Gastroesophageal sphincter (tissue), 4 donors: ENCODE measurements around the gene SMCO4. TPM values are rescaled to one million over a fixed set of nuclear protein-coding genes. Genes with fewer than 3 reads are reported as not detected.
"Not testable (repeated sequence)": the region's sequence is repeated elsewhere in the genome, so short reads cannot be mapped to it uniquely, and the experiment has no call there.

ENCODE experiments used
- ATAC-seq: fragments of 150-250 bp; one replicate; pipeline ENCODE4 v1.9.1; 2016; ENCODE audit warnings: mild to moderate bottlenecking, moderate library complexity
- H3K27ac ChIP-seq, 4 donors: fragments of 200-600 bp; sonication (generic) in 3 of 4; 1 replicate in 3 of 4; 2 replicates in 1 of 4; pipeline ENCODE4 v1.5.1; 2016 to 2019
- H3K27me3 ChIP-seq: fragments of 200-600 bp; sonication (generic); one replicate; pipeline ENCODE4 v1.5.1; 2019
- H3K36me3 ChIP-seq, 2 donors: fragments of 200-600 bp; sonication (generic); one replicate each; pipeline ENCODE4 v1.5.1; 2019; ENCODE audit warnings: control low read depth in 1 of 2
- H3K4me1 ChIP-seq, 3 donors: fragments of 200-600 bp; sonication (generic); 1 replicate in 2 of 3; 2 replicates in 1 of 3; pipeline ENCODE4 v1.5.1; 2016 to 2019; ENCODE audit warnings: control low read depth in 2 of 3
- H3K4me3 ChIP-seq, 2 donors: fragments of 200-600 bp; sonication (generic); one replicate each; pipeline ENCODE4 v1.5.1; 2019; ENCODE audit warnings: mild to moderate bottlenecking in 1 of 2, moderate library complexity in 1 of 2
- H3K9me3 ChIP-seq, 3 donors: fragments of 200-600 bp; sonication (generic); one replicate each; pipeline ENCODE4 v1.5.1; 2017 to 2019; ENCODE audit warnings: control low read depth in 2 of 3
- EP300 ChIP-seq: sonication (generic); formaldehyde crosslinking; IDR thresholded peaks from one replicate; pipeline ENCODE4 v1.6.1; 2017; ENCODE audit warnings: antibody characterized with exemption, mild to moderate bottlenecking
- POLR2A ChIP-seq, 2 donors: fragments of 450-650 bp; IDR thresholded peaks; one replicate each; pipeline ENCODE4 v1.6.1; 2017; ENCODE audit warnings: antibody characterized with exemption in 2 of 2, mild to moderate bottlenecking in 2 of 2, moderate library complexity in 1 of 2
- POLR2AphosphoS5 ChIP-seq: sonication (generic); formaldehyde crosslinking; IDR thresholded peaks from one replicate; pipeline ENCODE4 v1.6.1; 2017; ENCODE audit warnings: antibody characterized with exemption
- WGBS, 2 donors: methylation state at CpG; one replicate each; pipeline ENCODE4 v1.1.5; 2018; ENCODE audit warnings: low coverage in 1 of 2; 5-methylcytosine and 5-hydroxymethylcytosine counted together
- total RNA-seq, 4 donors: library from RNA; depleted of rRNA; stranded (reverse); fragments of >200 nt; gene quantifications; one replicate each; pipeline ENCODE4 v1.1.0, GENCODE V29; 2016
- TF ChIP-seq, protein P1 (sequence below), 4 experiments: fragments of 200-600 bp in 2 of 4; fragments of 450-650 bp in 2 of 4; sonication (generic) in 1 of 4; IDR thresholded peaks; one replicate each; pipeline ENCODE4 v1.5.1; 2017 to 2019; ENCODE audit warnings: antibody characterized with exemption in 4 of 4, mild to moderate bottlenecking in 2 of 4, moderate library complexity in 2 of 4

The SMCO4 gene, protein sequence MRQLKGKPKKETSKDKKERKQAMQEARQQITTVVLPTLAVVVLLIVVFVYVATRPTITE
- 10 to 100 TPM in 3 of 4 donors, 1 to 10 TPM in 1; 5.6 to 15.5 (median 11.6) TPM for total RNA-seq

GRCh38 chr11:93543292-93543977, at the start of gene SMCO4:
Gene SMCO4, minus strand, starts transcription at chr11:93543391. Its CDS starts 64,202 bp downstream, at chr11:93479189.
- TF ChIP-seq POLR2AphosphoS5: peak; percentile 61
- no peak for TF ChIP-seq EP300
- TF ChIP-seq POLR2A (IDR thresholded peaks at IDR 0.05): peak in 1 of 2 donors; percentile 8
- TF ChIP-seq, protein P1, sequence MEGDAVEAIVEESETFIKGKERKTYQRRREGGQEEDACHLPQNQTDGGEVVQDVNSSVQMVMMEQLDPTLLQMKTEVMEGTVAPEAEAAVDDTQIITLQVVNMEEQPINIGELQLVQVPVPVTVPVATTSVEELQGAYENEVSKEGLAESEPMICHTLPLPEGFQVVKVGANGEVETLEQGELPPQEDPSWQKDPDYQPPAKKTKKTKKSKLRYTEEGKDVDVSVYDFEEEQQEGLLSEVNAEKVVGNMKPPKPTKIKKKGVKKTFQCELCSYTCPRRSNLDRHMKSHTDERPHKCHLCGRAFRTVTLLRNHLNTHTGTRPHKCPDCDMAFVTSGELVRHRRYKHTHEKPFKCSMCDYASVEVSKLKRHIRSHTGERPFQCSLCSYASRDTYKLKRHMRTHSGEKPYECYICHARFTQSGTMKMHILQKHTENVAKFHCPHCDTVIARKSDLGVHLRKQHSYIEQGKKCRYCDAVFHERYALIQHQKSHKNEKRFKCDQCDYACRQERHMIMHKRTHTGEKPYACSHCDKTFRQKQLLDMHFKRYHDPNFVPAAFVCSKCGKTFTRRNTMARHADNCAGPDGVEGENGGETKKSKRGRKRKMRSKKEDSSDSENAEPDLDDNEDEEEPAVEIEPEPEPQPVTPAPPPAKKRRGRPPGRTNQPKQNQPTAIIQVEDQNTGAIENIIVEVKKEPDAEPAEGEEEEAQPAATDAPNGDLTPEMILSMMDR (IDR thresholded peaks at IDR 0.05): peak; percentile 59 to 85 (median 84)
- Histone ChIP-seq H3K4me3 (peak within 1 kb of the TSS; percentile 87 to 92), H3K36me3 (no peaks in the 10 kb centered on the region), H3K9me3 (no peaks in the 10 kb centered on the region), H3K27ac (peak within 1 kb of the TSS; percentile 64 to 91 (median 90)), H3K4me1 (peaks cover 0 to 34% (median 4%) of the 10 kb centered on the region in 3 donors), H3K27me3 (no peaks in the 10 kb centered on the region)
- peak; percentile 94 for ATAC-seq
- 0% methylated on average over 8 of the region's 59 CpGs; no CpG with 5 or more reads in 1 of the 2 donors for WGBS, 2 donors

DNA sequence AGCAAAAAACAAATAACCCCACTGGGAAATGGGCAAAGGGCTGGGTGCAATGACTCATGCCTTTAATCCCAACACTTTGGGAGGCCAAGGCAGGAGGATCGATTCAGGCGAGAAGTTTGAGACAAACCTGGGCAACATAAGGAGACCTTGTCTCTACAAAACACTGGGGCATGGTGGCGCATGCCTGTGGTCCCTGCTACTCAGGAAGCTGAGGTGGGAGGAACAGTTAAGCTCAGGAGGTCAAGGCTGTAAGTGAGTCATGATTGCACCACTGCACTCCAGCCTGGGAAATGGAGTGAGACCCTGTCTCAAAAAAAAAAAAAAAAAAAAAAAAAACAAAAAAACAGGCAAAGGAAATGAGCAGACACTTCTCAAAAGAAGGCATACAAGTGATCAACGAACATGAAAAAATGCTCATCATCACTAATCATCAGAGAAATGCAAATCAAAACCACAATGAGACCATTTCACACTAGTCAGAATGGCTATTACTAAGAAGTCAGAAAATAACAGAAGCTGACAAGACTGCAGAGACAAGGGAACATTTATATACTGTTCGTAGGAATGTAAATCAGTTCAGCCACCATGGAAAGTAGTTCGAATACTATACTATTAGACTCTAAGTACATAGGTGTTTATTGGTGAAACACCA, 48.2 kb upstream of the SMCO4 start:
- H3K9me3 ChIP-seq: no peaks in the 10 kb centered on the region
- H3K27ac ChIP-seq: no peak overlapping the region
- WGBS, 2 donors: 71 to 91% methylated on average over 4 to 6 of the region's 6 CpGs
- H3K27me3 ChIP-seq: no peaks in the 10 kb centered on the region
- no peak for ATAC-seq
- no peaks in the 10 kb centered on the region for H3K4me1 ChIP-seq
- TF ChIP-seq POLR2A (IDR thresholded peaks at IDR 0.05) (no peak), EP300 (no peak), POLR2AphosphoS5 (no peak)
- TF ChIP-seq, protein P1 (IDR thresholded peaks at IDR 0.05): no peak
- no peak overlapping the region for H3K4me3 ChIP-seq
- no peaks in the 10 kb centered on the region for H3K36me3 ChIP-seq

DNA sequence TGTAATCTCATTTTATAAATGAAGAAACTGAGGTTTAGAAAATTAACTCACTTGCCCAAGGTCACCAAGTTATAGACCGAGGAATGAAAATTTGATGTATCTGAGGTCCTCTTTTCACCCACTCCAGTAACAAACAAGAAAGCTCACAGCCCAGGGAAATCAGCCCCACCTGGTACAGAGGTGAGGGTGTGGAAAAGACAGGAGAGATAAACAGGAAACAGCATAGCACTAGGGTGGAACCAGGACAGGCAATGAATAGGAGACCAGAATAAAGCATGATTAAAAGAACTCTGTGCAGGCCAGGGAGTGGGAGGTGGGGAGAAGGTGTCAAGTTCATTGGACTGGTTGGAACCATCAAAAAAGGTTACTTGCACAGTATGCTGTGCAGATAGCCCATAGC, 46.2 kb upstream of the SMCO4 start:
- ATAC-seq: no peak
- H3K4me3 ChIP-seq: no peak overlapping the region
- H3K27me3 ChIP-seq: no peaks in the 10 kb centered on the region
- H3K27ac ChIP-seq: no peak overlapping the region
- 89% methylated on average over 1 of the region's 1 CpG; no CpG with 5 or more reads in 1 of the 2 donors for WGBS, 2 donors
- TF ChIP-seq POLR2A (IDR thresholded peaks at IDR 0.05) (no peak), EP300 (no peak), POLR2AphosphoS5 (no peak)
- TF ChIP-seq, protein P1 (IDR thresholded peaks at IDR 0.05): no peak
- no peaks in the 10 kb centered on the region for H3K4me1 ChIP-seq
- no peaks in the 10 kb centered on the region for H3K36me3 ChIP-seq
- no peaks in the 10 kb centered on the region for H3K9me3 ChIP-seq

- Histone ChIP-seq H3K4me3 (no peak overlapping the region), H3K4me1 (no peaks in the 10 kb centered on the region), H3K27me3 (no peaks in the 10 kb centered on the region), H3K9me3 (no peaks in the 10 kb centered on the region), H3K27ac (no peak overlapping the region), H3K36me3 (no peaks in the 10 kb centered on the region)
- 65 to 81% methylated on average over 5 to 6 of the region's 8 CpGs for WGBS, 2 donors
- TF ChIP-seq EP300: no peak
- no peak for TF ChIP-seq POLR2A (IDR thresholded peaks at IDR 0.05)
- ATAC-seq: no peak
These were observed 44.8 kb upstream of the SMCO4 start for GRCh38 chr11:93587858-93588581.

GRCh38 chr11:93587425-93587824, 44.2 kb upstream of the SMCO4 start:
- H3K4me1 ChIP-seq, H3K9me3 ChIP-seq, H3K4me3 ChIP-seq, H3K36me3 ChIP-seq, H3K27me3 ChIP-seq, ATAC-seq, H3K27ac ChIP-seq: not testable (repeated sequence)
- WGBS, 2 donors: 80% methylated on average over 1 of the region's 1 CpG; no CpG with 5 or more reads in 1 of the 2 donors
